ENCODE data around the gene CTAG1A.

- TF ChIP-seq, protein P1, sequence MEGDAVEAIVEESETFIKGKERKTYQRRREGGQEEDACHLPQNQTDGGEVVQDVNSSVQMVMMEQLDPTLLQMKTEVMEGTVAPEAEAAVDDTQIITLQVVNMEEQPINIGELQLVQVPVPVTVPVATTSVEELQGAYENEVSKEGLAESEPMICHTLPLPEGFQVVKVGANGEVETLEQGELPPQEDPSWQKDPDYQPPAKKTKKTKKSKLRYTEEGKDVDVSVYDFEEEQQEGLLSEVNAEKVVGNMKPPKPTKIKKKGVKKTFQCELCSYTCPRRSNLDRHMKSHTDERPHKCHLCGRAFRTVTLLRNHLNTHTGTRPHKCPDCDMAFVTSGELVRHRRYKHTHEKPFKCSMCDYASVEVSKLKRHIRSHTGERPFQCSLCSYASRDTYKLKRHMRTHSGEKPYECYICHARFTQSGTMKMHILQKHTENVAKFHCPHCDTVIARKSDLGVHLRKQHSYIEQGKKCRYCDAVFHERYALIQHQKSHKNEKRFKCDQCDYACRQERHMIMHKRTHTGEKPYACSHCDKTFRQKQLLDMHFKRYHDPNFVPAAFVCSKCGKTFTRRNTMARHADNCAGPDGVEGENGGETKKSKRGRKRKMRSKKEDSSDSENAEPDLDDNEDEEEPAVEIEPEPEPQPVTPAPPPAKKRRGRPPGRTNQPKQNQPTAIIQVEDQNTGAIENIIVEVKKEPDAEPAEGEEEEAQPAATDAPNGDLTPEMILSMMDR (IDR thresholded peaks at IDR 0.05) = no peak
- TF ChIP-seq EP300 (IDR thresholded peaks at IDR 0.05) = no peak
These were observed 22.4 kb downstream of the CTAG1A start for GRCh38 chrX:154607370-154607769.

Data from tibial nerve (tissue), 4 donors.